GM18868 (cell line): ENCODE measurements around the gene FPR1.
"Not testable (repeated sequence)": the region's sequence is repeated elsewhere in the genome, so short reads cannot be mapped to it uniquely, and the experiment has no call there.

Experiments used
- ATAC-seq: cut with Tn5 transposase; IDR thresholded peaks from one replicate; pipeline ENCODE4 v1.9.1; 2021; ENCODE audit warnings: mild to moderate bottlenecking, moderate library complexity; ENCODE audit not compliant: unreplicated experiment

The FPR1 gene

GRCh38 chr19:51779703-51780102 is 28.0 kb upstream of the FPR1 start:
- ATAC-seq = no peak

- ATAC-seq = no peak
These were observed 27.5 kb upstream of the FPR1 start for GRCh38 chr19:51779181-51779580.

GRCh38 chr19:51777570-51778462 is 26.1 kb upstream of the FPR1 start:
- ATAC-seq = no peak

GRCh38 chr19:51776561-51776960 is 24.9 kb upstream of the FPR1 start:
- not testable (repeated sequence) for ATAC-seq

- ATAC-seq = no peak
These were observed 21.3 kb upstream of the FPR1 start for GRCh38 chr19:51772977-51773376.

- ATAC-seq = no peak
These were observed 19.9 kb upstream of the FPR1 start for GRCh38 chr19:51771376-51772130.

GRCh38 chr19:51766461-51766860 is 14.8 kb upstream of the FPR1 start:
- no peak for ATAC-seq

GRCh38 chr19:51765086-51765485 is 13.4 kb upstream of the FPR1 start:
- ATAC-seq = no peak

GRCh38 chr19:51761696-51762095 is 10.0 kb upstream of the FPR1 start:
- ATAC-seq = no peak

GRCh38 chr19:51760697-51761356 is 9.1 kb upstream of the FPR1 start, which contains the start of gene FPR2:
FPR2 (plus strand) TSS chr19:51761180; CDS start chr19:51768659, 7,479 bp downstream.
- ATAC-seq = no peak

GRCh38 chr19:51755571-51755970 is 3.9 kb upstream of the FPR1 start:
- no peak for ATAC-seq

- no peak for ATAC-seq
These were observed 3.1 kb upstream of the FPR1 start for GRCh38 chr19:51754770-51755169.

- ATAC-seq = no peak
These were observed 2.4 kb upstream of the FPR1 start for GRCh38 chr19:51754109-51754508.

GRCh38 chr19:51750400-51751094 is 1.1 kb downstream of the FPR1 start:
- no peak for ATAC-seq

GRCh38 chr19:51749979-51750378 is 1.7 kb downstream of the FPR1 start:
- no peak for ATAC-seq

- ATAC-seq = no peak
These were observed 4.9 kb downstream of the FPR1 start for GRCh38 chr19:51746731-51747130.

- ATAC-seq = no peak
These were observed 8.3 kb downstream of the FPR1 start for GRCh38 chr19:51743405-51743804.

GRCh38 chr19:51742789-51743188 is 8.9 kb downstream of the FPR1 start:
- ATAC-seq = no peak

GRCh38 chr19:51740356-51740755 is 11.3 kb downstream of the FPR1 start:
- ATAC-seq = no peak

- ATAC-seq = no peak
These were observed 12.0 kb downstream of the FPR1 start for GRCh38 chr19:51739466-51740213.
